Measurements from ENCODE around the gene KHDC1L. TPM values are rescaled to one million over a fixed set of nuclear protein-coding genes. Genes with fewer than 3 reads are reported as not detected.

The KHDC1L gene
- total RNA-seq, 1 donor from 2014 or later: not detected

DNA sequence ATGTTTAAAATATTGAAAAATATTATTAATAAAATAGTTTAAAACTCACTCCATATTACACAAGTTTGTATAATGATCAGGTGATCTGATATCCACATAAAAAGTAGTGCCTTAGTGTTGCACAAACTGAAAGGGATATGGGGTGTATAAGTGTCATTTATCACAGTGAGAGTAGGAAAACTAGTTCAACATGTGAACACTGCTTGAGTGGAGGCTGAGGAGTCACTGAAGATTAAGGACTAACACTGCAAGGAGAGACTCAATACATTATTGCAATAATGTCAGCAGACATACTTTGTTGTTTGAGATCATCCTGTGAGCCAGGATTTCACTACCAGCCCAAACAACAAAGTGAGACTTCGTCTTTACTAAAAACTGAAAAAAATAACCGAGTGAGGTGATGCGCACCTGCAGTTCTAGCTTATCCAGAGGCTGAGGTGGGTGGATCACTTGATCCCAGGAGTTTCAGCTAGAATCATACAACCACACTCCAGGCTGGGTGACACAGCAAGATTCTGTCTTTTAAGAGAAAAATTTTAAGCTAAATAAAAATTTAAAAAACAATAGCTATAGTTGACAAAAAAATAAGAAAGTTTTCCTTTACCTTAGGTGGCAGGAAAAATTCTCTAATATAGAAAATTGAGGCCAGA, 2.4 kb upstream of the KHDC1L start:
- Histone ChIP-seq H3K27me3 (no peaks in the 10 kb centered on the region), H3K36me3 (no peaks in the 10 kb centered on the region), H3K9me3 (no peaks in the 10 kb centered on the region), H3K4me1 (no peaks in the 10 kb centered on the region), H3K4me3 (no peak overlapping the region), H3K27ac (no peak overlapping the region)
- no peak for ATAC-seq
- TF ChIP-seq, protein P1, sequence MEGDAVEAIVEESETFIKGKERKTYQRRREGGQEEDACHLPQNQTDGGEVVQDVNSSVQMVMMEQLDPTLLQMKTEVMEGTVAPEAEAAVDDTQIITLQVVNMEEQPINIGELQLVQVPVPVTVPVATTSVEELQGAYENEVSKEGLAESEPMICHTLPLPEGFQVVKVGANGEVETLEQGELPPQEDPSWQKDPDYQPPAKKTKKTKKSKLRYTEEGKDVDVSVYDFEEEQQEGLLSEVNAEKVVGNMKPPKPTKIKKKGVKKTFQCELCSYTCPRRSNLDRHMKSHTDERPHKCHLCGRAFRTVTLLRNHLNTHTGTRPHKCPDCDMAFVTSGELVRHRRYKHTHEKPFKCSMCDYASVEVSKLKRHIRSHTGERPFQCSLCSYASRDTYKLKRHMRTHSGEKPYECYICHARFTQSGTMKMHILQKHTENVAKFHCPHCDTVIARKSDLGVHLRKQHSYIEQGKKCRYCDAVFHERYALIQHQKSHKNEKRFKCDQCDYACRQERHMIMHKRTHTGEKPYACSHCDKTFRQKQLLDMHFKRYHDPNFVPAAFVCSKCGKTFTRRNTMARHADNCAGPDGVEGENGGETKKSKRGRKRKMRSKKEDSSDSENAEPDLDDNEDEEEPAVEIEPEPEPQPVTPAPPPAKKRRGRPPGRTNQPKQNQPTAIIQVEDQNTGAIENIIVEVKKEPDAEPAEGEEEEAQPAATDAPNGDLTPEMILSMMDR (IDR thresholded peaks at IDR 0.05): no peak
- intact Hi-C loops (cut with DNase I): no loop called here
- DNase-seq: no peak

DNA sequence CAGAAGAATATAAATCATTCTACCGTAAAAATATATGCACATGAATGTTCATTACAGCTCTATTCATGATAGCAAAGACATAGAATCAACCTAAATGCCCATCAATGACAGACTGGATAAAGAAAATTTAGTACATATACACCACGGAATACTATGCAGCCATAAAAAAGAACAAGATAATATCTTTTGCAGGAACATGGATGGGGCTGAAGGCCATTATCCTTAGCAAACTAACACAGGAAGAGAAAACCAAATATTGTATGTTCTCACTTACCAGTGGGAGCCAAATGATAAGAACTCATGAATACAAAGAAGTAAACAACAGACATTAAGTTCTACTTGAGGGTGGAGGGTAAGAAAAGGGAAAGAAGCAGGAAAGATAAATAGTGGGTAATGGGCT, 8.4 kb downstream of the KHDC1L start:
- ATAC-seq (no peak), DNase-seq (no peak)
- TF ChIP-seq, protein P1 (IDR thresholded peaks at IDR 0.05): no peak

DNA sequence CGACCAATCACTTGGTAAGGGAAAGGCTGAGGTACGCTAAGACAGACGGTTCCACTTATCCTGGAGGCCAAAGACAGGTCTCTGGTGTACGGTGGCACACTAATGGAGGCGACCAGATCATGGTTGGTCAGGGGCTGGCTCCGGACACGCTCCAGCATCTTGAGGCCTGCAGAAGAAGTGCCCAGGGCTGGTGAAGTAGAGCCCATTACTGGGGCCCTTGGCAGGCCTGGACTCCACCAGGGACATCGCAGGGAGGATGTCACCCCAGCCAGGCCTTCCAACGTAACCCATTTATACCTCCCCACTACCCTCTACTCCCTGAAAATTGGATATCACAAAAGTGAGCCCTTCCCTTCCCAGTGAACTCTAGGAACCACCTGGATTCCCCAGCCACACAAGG, 16.2 kb downstream of the KHDC1L start:
- intact Hi-C loops (cut with DNase I): no loop called here
- no peak for DNase-seq
- no peak for ATAC-seq
- Histone ChIP-seq H3K27me3 (no peaks in the 10 kb centered on the region), H3K36me3 (no peaks in the 10 kb centered on the region), H3K27ac (no peak overlapping the region), H3K4me3 (no peak overlapping the region), H3K9me3 (no peaks in the 10 kb centered on the region), H3K4me1 (no peaks in the 10 kb centered on the region)
- TF ChIP-seq, protein P1 (IDR thresholded peaks at IDR 0.05): no peak

More for the DNA sequence above, 8.4 kb downstream of the KHDC1L start:
- H3K4me3 ChIP-seq: no peak overlapping the region
- H3K27me3 ChIP-seq: no peaks in the 10 kb centered on the region
- no peaks in the 10 kb centered on the region for H3K36me3 ChIP-seq
- H3K4me1 ChIP-seq: no peaks in the 10 kb centered on the region
- no peaks in the 10 kb centered on the region for H3K9me3 ChIP-seq
- H3K27ac ChIP-seq: no peak overlapping the region
- intact Hi-C loops (cut with DNase I): no loop called here

DNA sequence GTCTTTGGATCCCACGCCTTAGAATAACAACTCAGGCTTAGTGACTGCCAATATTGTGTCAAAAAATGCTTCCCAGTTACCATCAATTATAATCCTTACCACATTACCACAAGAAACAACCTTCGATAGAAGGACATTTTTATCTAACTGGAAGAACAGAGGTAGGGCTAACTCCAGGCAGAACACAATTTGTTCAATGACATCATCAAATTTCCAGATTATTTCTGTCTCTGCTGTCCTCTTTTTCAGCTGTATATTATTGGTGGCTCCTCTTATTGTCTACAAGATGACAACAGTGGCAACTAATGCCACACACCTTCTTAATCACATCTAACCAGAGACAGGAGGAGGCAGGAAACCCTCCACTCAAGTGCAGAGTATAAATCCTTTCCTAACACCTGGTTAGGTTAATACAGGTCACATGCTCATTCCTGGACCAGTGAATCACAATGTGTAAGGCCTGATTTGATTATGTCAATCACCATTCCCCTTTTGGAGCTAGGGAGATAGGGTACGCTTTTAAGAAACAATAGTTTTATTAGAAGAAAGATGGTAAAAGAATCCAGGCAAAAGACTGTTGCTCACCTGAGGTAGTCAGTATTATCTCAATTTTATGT, 18.0 kb downstream of the KHDC1L start:
- ATAC-seq (no peak), DNase-seq (no peak)
- Histone ChIP-seq H3K4me1 (no peaks in the 10 kb centered on the region), H3K4me3 (no peak overlapping the region), H3K27me3 (no peaks in the 10 kb centered on the region), H3K36me3 (no peaks in the 10 kb centered on the region), H3K9me3 (no peaks in the 10 kb centered on the region), H3K27ac (no peak overlapping the region)
- TF ChIP-seq, protein P1 (IDR thresholded peaks at IDR 0.05): no peak
- intact Hi-C loops (cut with DNase I): no loop called here

DNA sequence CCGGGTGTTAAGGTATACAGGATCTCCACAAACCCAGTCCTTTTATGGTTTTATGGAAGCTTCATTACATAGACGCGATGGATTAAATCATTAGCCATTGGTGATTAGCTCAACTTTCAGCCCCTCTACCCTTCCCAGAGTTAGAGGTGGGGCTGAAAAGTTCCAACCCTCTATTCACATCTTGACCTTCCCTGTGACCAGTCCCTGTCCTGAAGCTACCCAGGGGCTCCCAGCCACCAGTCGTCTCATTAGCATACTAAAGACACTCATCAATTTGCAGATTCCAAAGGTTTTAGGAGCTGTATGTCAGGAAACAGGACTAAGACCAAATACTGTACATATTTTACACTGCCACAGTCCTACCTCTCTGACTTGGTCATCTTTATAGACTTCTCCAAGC, 21.0 kb downstream of the KHDC1L start:
- ATAC-seq (no peak), DNase-seq (no peak)
- TF ChIP-seq, protein P1 (IDR thresholded peaks at IDR 0.05): no peak
- H3K4me3 ChIP-seq: no peak overlapping the region
- no peaks in the 10 kb centered on the region for H3K27me3 ChIP-seq
- intact Hi-C loops (cut with DNase I): no loop called here
- H3K27ac ChIP-seq: no peak overlapping the region
- no peaks in the 10 kb centered on the region for H3K4me1 ChIP-seq
- H3K9me3 ChIP-seq: no peaks in the 10 kb centered on the region
- no peaks in the 10 kb centered on the region for H3K36me3 ChIP-seq

Measured in upper lobe of right lung (tissue), 1 donor.